Subcutaneous adipose tissue (tissue), 4 donors: Measurements from ENCODE around the gene S100A3. TPM values are rescaled to one million over a fixed set of nuclear protein-coding genes. Genes with fewer than 3 reads are reported as not detected.

Experiments
- CTCF ChIP-seq: fragments of 450-650 bp; IDR thresholded peaks from one replicate; pipeline ENCODE4 v1.5.1; 2016; ENCODE audit warnings: low read depth, mild to moderate bottlenecking, control low read depth, antibody characterized with exemption, moderate library complexity
- total RNA-seq, 4 donors: library from RNA; depleted of rRNA; stranded (reverse); fragments of >200 nt; gene quantifications; one replicate each; pipeline ENCODE4 v1.1.0, GENCODE V29; 2016

The S100A3 gene
- total RNA-seq, 4 donors from 2014 or later: 2.6 to 8.3 (median 3.1) TPM

- TF ChIP-seq CTCF: no peak
These were observed 1.2 kb downstream of the S100A3 start for GRCh38 chr1:153547560-153548551.

GRCh38 chr1:153546796-153547559 lies 2.1 kb downstream of the S100A3 start:
- TF ChIP-seq CTCF: no peak

- no peak for TF ChIP-seq CTCF
These were observed 2.7 kb downstream of the S100A3 start for GRCh38 chr1:153546371-153546770.

- TF ChIP-seq CTCF: no peak
These were observed 3.7 kb downstream of the S100A3 start, which contains the start of gene S100A4 for GRCh38 chr1:153545067-153546055. Gene S100A4 (minus strand): TSS chr1:153545806. CDS start chr1:153544794, 1,012 bp downstream.

- TF ChIP-seq CTCF: no peak
These were observed 4.5 kb downstream of the S100A3 start for GRCh38 chr1:153544453-153545066.

- no peak for TF ChIP-seq CTCF
These were observed 5.3 kb downstream of the S100A3 start for GRCh38 chr1:153543736-153544135.
